ENCODE results near the gene MYO5A.
A peak's percentile ranks its signal among the peaks of the same experiment; 100 is the strongest.
"Not testable (repeated sequence)": the region's sequence is repeated elsewhere in the genome, so short reads cannot be mapped to it uniquely, and the experiment has no call there.

Gene MYO5A

DNA sequence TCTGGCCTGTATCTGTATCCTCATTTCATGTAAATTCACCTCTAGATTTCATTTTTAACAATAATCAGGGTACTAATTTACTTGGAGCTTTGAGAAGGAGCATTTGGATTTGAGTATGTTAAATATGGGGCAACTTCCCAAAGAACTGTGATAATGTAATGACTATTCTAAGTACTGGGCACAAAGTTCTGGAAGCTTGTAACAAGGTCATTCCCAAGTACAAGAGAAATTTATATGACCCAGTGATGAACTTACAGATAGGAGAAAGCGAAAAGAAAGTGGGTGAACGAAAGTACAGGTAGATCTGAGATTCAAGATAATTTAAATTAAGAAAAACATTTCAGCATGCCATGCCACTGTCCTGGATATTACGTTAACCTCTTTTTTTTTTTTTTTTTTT is 93.8 kb downstream of the MYO5A start:
- H3K9me3 ChIP-seq (replicated peaks; ENCODE audit: low read length): no peaks in the 10 kb centered on the region
- H3K36me3 ChIP-seq (ENCODE audit: insufficient read depth, low read length): no peaks in the 10 kb centered on the region
- peaks cover 14% of the 10 kb centered on the region for H3K4me1 ChIP-seq (ENCODE audit: control insufficient read depth, insufficient read depth, low read length)
- no peak overlapping the region for H3K4me2 ChIP-seq (ENCODE audit: low read length)
- no peaks in the 10 kb centered on the region for H3K27me3 ChIP-seq (ENCODE audit: control insufficient read depth, insufficient read depth, low read length)
- H3K4me3 ChIP-seq (ENCODE audit: low read length): no peak overlapping the region
- no peak overlapping the region for H3K9ac ChIP-seq (ENCODE audit: low read depth, low read length)

GRCh38 chr15:52428297-52428696 is 100.4 kb downstream of the MYO5A start:
- H3K9ac ChIP-seq (ENCODE audit: low read depth, low read length): no peak overlapping the region
- H3K4me1 ChIP-seq (ENCODE audit: control insufficient read depth, insufficient read depth, low read length): peaks cover 23% of the 10 kb centered on the region
- no peak overlapping the region for H3K4me3 ChIP-seq (ENCODE audit: low read length)
- H3K4me2 ChIP-seq (ENCODE audit: low read length): peak overlapping the region; percentile 62
- H3K9me3 ChIP-seq (replicated peaks; ENCODE audit: low read length): no peaks in the 10 kb centered on the region
- H3K36me3 ChIP-seq (ENCODE audit: insufficient read depth, low read length): peaks cover 3% of the 10 kb centered on the region
- no peaks in the 10 kb centered on the region for H3K27me3 ChIP-seq (ENCODE audit: control insufficient read depth, insufficient read depth, low read length)

DNA sequence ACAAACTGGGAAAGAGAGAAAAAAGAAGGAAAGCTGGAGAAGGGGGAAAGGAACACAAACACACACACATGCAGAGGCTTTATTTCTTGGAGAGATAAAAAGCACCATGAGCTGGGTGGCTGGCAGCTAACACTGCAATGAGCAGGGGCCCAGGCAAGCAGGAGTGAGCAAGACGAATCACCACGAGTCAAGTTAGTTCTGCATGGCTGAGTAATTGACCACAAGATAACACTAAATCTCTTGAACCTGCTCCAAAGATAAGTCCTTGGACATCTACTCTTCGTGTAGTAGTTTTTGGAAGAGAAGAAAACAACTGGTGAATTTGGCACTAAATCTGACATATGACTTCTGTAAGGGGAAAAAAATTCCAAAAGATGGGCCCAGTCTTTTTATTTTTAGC is 100.9 kb downstream of the MYO5A start:
- Histone ChIP-seq H3K9me3 (replicated peaks; ENCODE audit: low read length) (no peaks in the 10 kb centered on the region), H3K4me2 (ENCODE audit: low read length) (peak overlapping the region; percentile 62), H3K4me1 (ENCODE audit: control insufficient read depth, insufficient read depth, low read length) (peaks cover 23% of the 10 kb centered on the region), H3K9ac (ENCODE audit: low read depth, low read length) (no peak overlapping the region), H3K36me3 (ENCODE audit: insufficient read depth, low read length) (peaks cover 3% of the 10 kb centered on the region), H3K4me3 (ENCODE audit: low read length) (no peak overlapping the region), H3K27me3 (ENCODE audit: control insufficient read depth, insufficient read depth, low read length) (no peaks in the 10 kb centered on the region)

DNA sequence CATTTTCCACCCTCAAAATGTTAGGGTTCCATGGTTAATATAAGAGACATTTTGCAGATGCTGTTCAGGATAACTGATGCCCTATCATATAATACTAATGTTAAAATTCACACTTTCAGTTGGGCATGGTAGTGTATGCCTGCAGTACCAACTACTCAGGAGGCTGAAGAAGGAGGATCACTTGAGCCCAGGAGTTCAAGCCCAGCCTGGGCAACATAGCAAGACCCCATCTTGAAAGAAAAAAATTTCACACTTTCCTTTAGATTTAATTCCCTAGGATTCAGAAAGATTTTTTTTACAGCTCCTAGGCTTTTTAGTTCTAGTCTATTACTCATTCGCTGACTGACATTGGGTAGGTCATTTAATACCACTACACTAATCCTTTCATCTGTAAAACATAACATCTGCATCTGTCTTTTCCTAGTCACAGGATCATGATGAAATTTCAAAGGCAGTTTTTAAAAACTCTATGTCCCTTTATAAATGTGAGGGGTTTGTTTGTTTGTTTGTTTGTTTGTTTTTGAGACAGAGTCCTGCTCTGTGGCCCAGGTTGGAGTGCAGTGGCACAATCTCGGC is 103.7 kb downstream of the MYO5A start:
- H3K4me1 ChIP-seq (ENCODE audit: control insufficient read depth, insufficient read depth, low read length): peaks cover 23% of the 10 kb centered on the region
- H3K27me3 ChIP-seq (ENCODE audit: control insufficient read depth, insufficient read depth, low read length): no peaks in the 10 kb centered on the region
- H3K4me2 ChIP-seq (ENCODE audit: low read length): no peak overlapping the region
- H3K36me3 ChIP-seq (ENCODE audit: insufficient read depth, low read length): peaks cover 3% of the 10 kb centered on the region
- H3K9ac ChIP-seq (ENCODE audit: low read depth, low read length): no peak overlapping the region
- H3K9me3 ChIP-seq (replicated peaks; ENCODE audit: low read length): no peaks in the 10 kb centered on the region
- H3K4me3 ChIP-seq (ENCODE audit: low read length): no peak overlapping the region

DNA sequence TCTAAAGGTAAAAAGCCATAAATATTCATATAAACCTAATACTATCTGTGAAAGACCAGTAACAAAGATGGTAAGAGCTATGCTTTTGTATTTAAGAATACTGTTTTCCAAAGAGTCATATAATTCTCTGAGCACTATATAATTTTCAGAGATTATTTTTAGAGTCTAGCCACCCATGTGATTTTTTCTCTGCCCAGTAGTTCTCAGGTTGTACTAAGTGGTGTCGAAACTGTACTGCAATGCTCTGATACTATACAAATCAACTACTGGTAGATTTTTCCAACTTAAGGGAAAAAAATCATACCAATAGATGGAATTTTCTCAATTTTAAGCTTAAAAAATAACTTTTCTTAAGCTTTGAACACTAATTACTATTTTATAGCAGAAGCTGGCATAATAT is 104.8 kb downstream of the MYO5A start:
- Histone ChIP-seq H3K9ac (ENCODE audit: low read depth, low read length) (no peak overlapping the region), H3K36me3 (ENCODE audit: insufficient read depth, low read length) (peaks cover 2% of the 10 kb centered on the region), H3K4me3 (ENCODE audit: low read length) (no peak overlapping the region), H3K4me1 (ENCODE audit: control insufficient read depth, insufficient read depth, low read length) (peaks cover 22% of the 10 kb centered on the region), H3K27me3 (ENCODE audit: control insufficient read depth, insufficient read depth, low read length) (no peaks in the 10 kb centered on the region), H3K9me3 (replicated peaks; ENCODE audit: low read length) (no peaks in the 10 kb centered on the region), H3K4me2 (ENCODE audit: low read length) (no peak overlapping the region)

DNA sequence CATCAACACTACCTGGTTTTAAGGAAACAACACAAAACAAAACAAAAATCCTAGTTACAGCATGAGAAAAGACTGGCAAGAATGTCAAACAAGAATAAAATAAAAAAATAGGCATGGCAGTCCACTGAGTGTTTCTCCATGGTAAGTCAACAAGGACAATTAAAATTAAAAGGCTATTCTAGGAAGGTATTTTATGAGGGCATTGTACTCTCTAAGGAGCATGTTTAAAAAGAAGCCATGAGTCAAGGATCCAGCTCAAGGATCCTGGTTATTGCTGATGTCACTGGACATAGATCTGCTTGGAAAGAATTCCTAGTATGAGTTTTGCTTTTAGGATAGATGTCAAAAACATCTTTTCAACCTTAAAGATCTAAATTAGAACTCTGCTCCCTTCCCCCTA is 106.7 kb downstream of the MYO5A start:
- Histone ChIP-seq H3K36me3 (ENCODE audit: insufficient read depth, low read length) (no peaks in the 10 kb centered on the region), H3K9me3 (replicated peaks; ENCODE audit: low read length) (no peaks in the 10 kb centered on the region), H3K4me1 (ENCODE audit: control insufficient read depth, insufficient read depth, low read length) (peaks cover 6% of the 10 kb centered on the region), H3K4me2 (ENCODE audit: low read length) (no peak overlapping the region), H3K27me3 (ENCODE audit: control insufficient read depth, insufficient read depth, low read length) (no peaks in the 10 kb centered on the region), H3K4me3 (ENCODE audit: low read length) (no peak overlapping the region), H3K9ac (ENCODE audit: low read depth, low read length) (no peak overlapping the region)

DNA sequence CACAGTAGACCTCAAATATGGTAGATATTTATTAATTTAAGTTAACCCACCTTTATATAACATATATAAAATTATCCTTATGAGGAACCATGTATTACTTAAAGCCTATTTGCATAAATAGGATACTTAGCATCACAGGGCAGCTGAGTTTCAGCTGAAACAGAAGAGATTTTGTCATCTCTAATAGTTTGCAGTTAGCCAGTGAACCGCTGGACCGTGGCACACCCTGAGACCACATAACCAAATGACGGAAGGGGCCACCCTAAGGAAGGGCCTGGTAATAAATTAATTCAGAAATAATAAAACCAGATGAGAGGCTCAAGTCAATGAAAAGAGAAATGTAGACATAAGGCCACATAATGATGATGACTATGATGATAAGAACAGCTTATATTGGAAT is 107.7 kb downstream of the MYO5A start:
- H3K9me3 ChIP-seq (replicated peaks; ENCODE audit: low read length): no peaks in the 10 kb centered on the region
- H3K4me1 ChIP-seq (ENCODE audit: control insufficient read depth, insufficient read depth, low read length): peaks cover 6% of the 10 kb centered on the region
- H3K4me2 ChIP-seq (ENCODE audit: low read length): no peak overlapping the region
- no peaks in the 10 kb centered on the region for H3K36me3 ChIP-seq (ENCODE audit: insufficient read depth, low read length)
- H3K9ac ChIP-seq (ENCODE audit: low read depth, low read length): no peak overlapping the region
- no peak overlapping the region for H3K4me3 ChIP-seq (ENCODE audit: low read length)
- no peaks in the 10 kb centered on the region for H3K27me3 ChIP-seq (ENCODE audit: control insufficient read depth, insufficient read depth, low read length)

DNA sequence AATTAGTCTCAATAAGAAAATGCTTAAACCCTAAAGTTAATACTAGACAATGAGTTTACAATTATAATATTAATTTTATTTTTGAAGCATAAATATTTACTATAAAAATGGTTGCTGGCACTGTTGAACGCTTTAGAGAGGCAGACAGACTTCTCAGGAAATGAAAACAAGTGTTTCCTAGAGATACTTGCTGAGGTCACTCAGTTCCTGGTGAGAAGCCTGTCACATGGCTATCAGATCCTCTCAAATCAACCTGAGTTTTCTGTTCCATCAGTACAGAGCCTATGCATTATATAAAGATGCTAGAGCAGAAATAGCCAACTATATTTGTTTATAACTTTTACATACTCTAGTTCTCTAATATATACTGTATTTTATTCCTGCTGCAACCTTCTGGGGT is 109.2 kb downstream of the MYO5A start:
- Histone ChIP-seq H3K4me1 (ENCODE audit: control insufficient read depth, insufficient read depth, low read length) (peaks cover 9% of the 10 kb centered on the region), H3K4me2 (ENCODE audit: low read length) (no peak overlapping the region), H3K9ac (ENCODE audit: low read depth, low read length) (no peak overlapping the region), H3K27me3 (ENCODE audit: control insufficient read depth, insufficient read depth, low read length) (no peaks in the 10 kb centered on the region), H3K9me3 (replicated peaks; ENCODE audit: low read length) (no peaks in the 10 kb centered on the region), H3K36me3 (ENCODE audit: insufficient read depth, low read length) (peaks cover 2% of the 10 kb centered on the region), H3K4me3 (ENCODE audit: low read length) (no peak overlapping the region)

DNA sequence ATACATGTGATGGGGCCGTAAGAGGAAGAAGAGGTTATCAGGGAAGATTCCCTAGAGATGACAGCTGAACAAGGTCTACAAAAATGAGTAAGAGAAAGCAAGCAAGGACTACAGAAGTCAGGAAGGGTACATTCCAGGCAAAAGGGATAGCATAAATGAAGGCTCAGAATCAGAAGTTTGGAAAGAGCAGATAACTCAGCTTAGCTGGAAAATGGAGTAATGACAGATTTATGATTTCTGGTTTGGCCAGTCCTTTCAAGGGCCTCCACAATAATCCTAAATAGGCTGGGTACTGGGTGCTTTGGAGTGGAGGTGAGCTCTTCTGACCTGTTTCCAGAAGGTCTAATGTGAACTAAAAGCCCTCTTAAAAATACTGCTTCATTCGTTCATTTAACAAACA is 110.7 kb downstream of the MYO5A start:
- no peaks in the 10 kb centered on the region for H3K27me3 ChIP-seq (ENCODE audit: control insufficient read depth, insufficient read depth, low read length)
- peaks cover 3% of the 10 kb centered on the region for H3K36me3 ChIP-seq (ENCODE audit: insufficient read depth, low read length)
- no peaks in the 10 kb centered on the region for H3K9me3 ChIP-seq (replicated peaks; ENCODE audit: low read length)
- H3K4me1 ChIP-seq (ENCODE audit: control insufficient read depth, insufficient read depth, low read length): peaks cover 9% of the 10 kb centered on the region
- H3K9ac ChIP-seq (ENCODE audit: low read depth, low read length): no peak overlapping the region
- H3K4me3 ChIP-seq (ENCODE audit: low read length): no peak overlapping the region
- no peak overlapping the region for H3K4me2 ChIP-seq (ENCODE audit: low read length)

GRCh38 chr15:52417521-52417920 is 111.2 kb downstream of the MYO5A start:
- Histone ChIP-seq H3K9me3 (replicated peaks; ENCODE audit: low read length) (no peaks in the 10 kb centered on the region), H3K27me3 (ENCODE audit: control insufficient read depth, insufficient read depth, low read length) (no peaks in the 10 kb centered on the region), H3K4me3 (ENCODE audit: low read length) (no peak overlapping the region), H3K36me3 (ENCODE audit: insufficient read depth, low read length) (peaks cover 3% of the 10 kb centered on the region), H3K4me1 (ENCODE audit: control insufficient read depth, insufficient read depth, low read length) (peaks cover 9% of the 10 kb centered on the region), H3K4me2 (ENCODE audit: low read length) (no peak overlapping the region), H3K9ac (ENCODE audit: low read depth, low read length) (no peak overlapping the region)

DNA sequence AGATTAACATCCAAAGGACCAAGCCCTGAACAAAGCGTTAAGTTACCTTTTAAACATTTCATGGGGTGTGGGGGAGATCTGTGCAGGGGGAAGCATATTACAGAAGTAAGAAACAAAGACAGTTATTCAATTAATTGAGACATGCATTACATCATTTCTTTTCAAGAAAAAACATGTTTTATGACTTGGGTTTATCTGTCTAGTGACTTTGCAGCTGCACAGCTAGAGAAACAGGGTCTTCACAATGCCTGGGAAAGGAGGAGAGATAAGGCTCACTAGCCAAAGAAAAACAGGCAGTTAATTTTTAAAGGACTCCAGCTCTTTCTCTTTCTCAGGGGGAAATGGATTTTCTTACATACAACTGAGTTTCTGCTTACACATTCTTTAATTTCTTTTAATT is 112.1 kb downstream of the MYO5A start:
- not testable (repeated sequence) for H3K4me3 ChIP-seq (ENCODE audit: low read length); H3K27me3 ChIP-seq (ENCODE audit: control insufficient read depth, insufficient read depth, low read length); H3K9me3 ChIP-seq (replicated peaks; ENCODE audit: low read length); H3K36me3 ChIP-seq (ENCODE audit: insufficient read depth, low read length); H3K4me1 ChIP-seq (ENCODE audit: control insufficient read depth, insufficient read depth, low read length); H3K4me2 ChIP-seq (ENCODE audit: low read length); H3K9ac ChIP-seq (ENCODE audit: low read depth, low read length)

GRCh38 chr15:52415628-52416027 is 113.1 kb downstream of the MYO5A start:
- Histone ChIP-seq H3K4me2 (ENCODE audit: low read length) (no peak overlapping the region), H3K27me3 (ENCODE audit: control insufficient read depth, insufficient read depth, low read length) (no peaks in the 10 kb centered on the region), H3K4me3 (ENCODE audit: low read length) (no peak overlapping the region), H3K36me3 (ENCODE audit: insufficient read depth, low read length) (peaks cover 3% of the 10 kb centered on the region), H3K9me3 (replicated peaks; ENCODE audit: low read length) (no peaks in the 10 kb centered on the region), H3K4me1 (ENCODE audit: control insufficient read depth, insufficient read depth, low read length) (peaks cover 9% of the 10 kb centered on the region), H3K9ac (ENCODE audit: low read depth, low read length) (no peak overlapping the region)

Measured in skeletal muscle satellite cell (primary cell).